ENCODE results near the gene SERTM1. TPM values are rescaled to one million over a fixed set of nuclear protein-coding genes. Genes with fewer than 3 reads are reported as not detected.

Gene SERTM1
- total RNA-seq, 4 donors from 2014 or later, result 0.13 TPM; not detected in 3

DNA sequence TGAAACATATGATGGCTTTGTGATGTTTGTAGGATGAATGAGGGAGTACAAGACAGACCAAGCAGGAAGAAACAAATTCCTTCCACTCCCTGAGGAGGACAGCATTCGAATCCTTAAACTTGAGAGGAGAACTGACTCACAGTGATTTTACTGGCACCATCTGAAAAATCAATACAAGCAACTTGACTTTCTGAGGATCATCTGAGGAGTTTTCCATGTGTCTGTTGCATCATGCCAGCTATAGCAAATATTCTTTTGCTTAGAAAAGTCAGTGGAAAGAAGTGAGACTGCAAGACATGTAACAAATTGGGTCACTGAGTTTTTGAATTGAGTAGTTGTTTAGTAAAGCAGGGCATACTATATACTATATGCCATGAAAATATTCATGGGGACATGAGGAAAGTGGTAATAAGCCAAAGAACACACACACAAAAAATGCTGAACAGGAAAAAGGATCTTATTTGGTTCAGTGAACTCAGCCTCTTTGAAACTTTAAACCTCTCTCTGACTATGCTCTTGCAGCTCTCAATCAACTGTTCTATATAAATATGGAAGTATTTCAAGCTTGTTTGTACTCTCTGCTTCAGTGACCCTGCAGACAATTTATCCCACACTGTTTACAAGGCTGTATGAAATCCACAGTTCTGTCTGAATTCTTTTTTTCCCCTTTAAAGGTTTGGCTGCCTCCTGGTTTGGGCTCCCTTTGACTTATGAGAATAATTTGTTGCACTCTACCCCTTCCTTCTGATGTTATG, 35.5 kb downstream of the SERTM1 start:
- 50 to 100% methylated on average over 1 of the region's 1 CpG for WGBS, 2 donors (ENCODE audit: low coverage in 1 of 2)
- no peak for ATAC-seq
- H3K27ac ChIP-seq, result no peak overlapping the region

DNA sequence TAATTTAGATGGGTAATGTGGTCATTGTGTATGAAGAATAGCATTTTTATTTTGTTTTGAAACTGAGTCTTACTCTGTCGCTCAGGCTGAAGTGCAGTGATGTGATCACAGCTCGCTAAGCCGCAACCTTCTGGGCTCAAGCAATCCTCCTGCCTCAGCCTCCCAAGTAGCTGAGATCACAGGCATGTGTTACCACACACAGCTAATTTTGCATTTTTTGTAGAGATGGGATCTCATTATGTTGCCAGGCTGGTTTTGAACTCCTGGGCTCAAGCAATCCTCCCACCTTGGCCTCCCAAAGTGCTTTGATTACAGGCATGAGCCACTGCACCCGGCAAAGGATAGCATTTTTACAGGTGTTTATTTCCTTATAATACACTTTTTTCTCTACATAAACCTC, 36.6 kb downstream of the SERTM1 start:
- no peak overlapping the region for H3K4me3 ChIP-seq
- no peaks in the 10 kb centered on the region for H3K4me1 ChIP-seq
- H3K27me3 ChIP-seq, result no peaks in the 10 kb centered on the region
- H3K27ac ChIP-seq, result no peak overlapping the region
- WGBS, 2 donors (ENCODE audit: low coverage in 1 of 2), result 84 to 87% methylated on average over 3 to 4 of the region's 4 CpGs
- ATAC-seq, result no peak
- H3K9me3 ChIP-seq, result no peaks in the 10 kb centered on the region
- TF ChIP-seq POLR2A (IDR thresholded peaks at IDR 0.05), result no peak
- TF ChIP-seq, protein P1, sequence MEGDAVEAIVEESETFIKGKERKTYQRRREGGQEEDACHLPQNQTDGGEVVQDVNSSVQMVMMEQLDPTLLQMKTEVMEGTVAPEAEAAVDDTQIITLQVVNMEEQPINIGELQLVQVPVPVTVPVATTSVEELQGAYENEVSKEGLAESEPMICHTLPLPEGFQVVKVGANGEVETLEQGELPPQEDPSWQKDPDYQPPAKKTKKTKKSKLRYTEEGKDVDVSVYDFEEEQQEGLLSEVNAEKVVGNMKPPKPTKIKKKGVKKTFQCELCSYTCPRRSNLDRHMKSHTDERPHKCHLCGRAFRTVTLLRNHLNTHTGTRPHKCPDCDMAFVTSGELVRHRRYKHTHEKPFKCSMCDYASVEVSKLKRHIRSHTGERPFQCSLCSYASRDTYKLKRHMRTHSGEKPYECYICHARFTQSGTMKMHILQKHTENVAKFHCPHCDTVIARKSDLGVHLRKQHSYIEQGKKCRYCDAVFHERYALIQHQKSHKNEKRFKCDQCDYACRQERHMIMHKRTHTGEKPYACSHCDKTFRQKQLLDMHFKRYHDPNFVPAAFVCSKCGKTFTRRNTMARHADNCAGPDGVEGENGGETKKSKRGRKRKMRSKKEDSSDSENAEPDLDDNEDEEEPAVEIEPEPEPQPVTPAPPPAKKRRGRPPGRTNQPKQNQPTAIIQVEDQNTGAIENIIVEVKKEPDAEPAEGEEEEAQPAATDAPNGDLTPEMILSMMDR (IDR thresholded peaks at IDR 0.05), result no peak
- TF ChIP-seq POLR2AphosphoS5 (IDR thresholded peaks at IDR 0.05), result no peak
- TF ChIP-seq EP300 (IDR thresholded peaks at IDR 0.05), result no peak
- H3K36me3 ChIP-seq, result no peaks in the 10 kb centered on the region

More for the DNA sequence above, 35.5 kb downstream of the SERTM1 start:
- no peak overlapping the region for H3K4me3 ChIP-seq
- H3K4me1 ChIP-seq, result no peaks in the 10 kb centered on the region
- no peaks in the 10 kb centered on the region for H3K9me3 ChIP-seq
- H3K36me3 ChIP-seq, result no peaks in the 10 kb centered on the region
- TF ChIP-seq EP300 (IDR thresholded peaks at IDR 0.05), result no peak
- no peak for TF ChIP-seq POLR2A (IDR thresholded peaks at IDR 0.05)
- TF ChIP-seq, protein P1 (IDR thresholded peaks at IDR 0.05), result no peak
- TF ChIP-seq POLR2AphosphoS5 (IDR thresholded peaks at IDR 0.05), result no peak
- no peaks in the 10 kb centered on the region for H3K27me3 ChIP-seq

DNA sequence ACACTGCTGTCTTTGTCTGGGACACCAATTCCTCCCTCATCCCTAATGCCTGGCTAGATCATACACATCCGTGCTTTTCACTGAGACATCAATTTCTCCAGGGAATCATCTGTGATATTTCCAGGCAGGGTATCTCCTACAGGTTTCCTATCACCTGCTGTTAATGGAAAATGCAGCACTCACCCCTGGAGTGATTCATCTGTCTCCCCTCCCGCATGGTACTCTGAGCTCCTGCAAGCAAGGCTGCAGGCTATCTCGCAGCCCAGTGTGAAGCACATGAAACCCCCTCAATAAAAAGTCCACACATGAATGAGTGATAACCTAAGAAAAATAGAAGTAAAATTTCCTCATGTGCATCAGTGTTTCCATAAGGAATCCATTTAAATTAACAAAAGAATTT, 38.5 kb downstream of the SERTM1 start:
- Histone ChIP-seq H3K27ac (no peak overlapping the region), H3K9me3 (no peaks in the 10 kb centered on the region), H3K27me3 (no peaks in the 10 kb centered on the region), H3K4me1 (no peaks in the 10 kb centered on the region), H3K4me3 (no peak overlapping the region), H3K36me3 (no peaks in the 10 kb centered on the region)
- 87 to 88% methylated on average over 3 of the region's 3 CpGs for WGBS, 2 donors (ENCODE audit: low coverage in 1 of 2)
- ATAC-seq, result no peak
- TF ChIP-seq POLR2A (IDR thresholded peaks at IDR 0.05) (no peak), EP300 (IDR thresholded peaks at IDR 0.05) (no peak), POLR2AphosphoS5 (IDR thresholded peaks at IDR 0.05) (no peak)
- TF ChIP-seq, protein P1 (IDR thresholded peaks at IDR 0.05), result no peak

DNA sequence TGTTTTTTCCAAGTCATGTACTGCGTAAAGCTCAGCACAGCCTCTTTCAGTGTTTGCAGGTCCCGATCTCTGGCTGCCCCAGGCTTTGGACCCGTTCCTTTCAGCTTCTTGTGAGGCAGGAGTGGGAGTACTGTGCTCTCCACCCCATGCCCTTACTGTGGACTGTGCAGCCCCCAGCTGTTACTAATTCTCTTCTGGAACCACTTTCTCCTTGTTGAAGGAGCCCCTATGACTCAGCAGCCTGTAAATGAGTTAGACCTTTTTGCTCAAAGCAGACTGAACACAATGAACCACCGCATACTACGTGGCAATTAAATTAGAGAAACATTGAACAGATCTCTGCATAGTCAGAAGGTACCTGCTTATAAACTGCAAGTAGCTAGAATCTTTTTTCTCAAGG, 39.0 kb downstream of the SERTM1 start:
- no peak for ATAC-seq
- Histone ChIP-seq H3K36me3 (no peaks in the 10 kb centered on the region), H3K4me3 (no peak overlapping the region), H3K27ac (no peak overlapping the region), H3K4me1 (no peaks in the 10 kb centered on the region), H3K27me3 (no peaks in the 10 kb centered on the region), H3K9me3 (no peaks in the 10 kb centered on the region)
- TF ChIP-seq EP300 (IDR thresholded peaks at IDR 0.05) (no peak), POLR2A (IDR thresholded peaks at IDR 0.05) (no peak), POLR2AphosphoS5 (IDR thresholded peaks at IDR 0.05) (no peak)
- TF ChIP-seq, protein P1 (IDR thresholded peaks at IDR 0.05), result no peak
- WGBS, 2 donors (ENCODE audit: low coverage in 1 of 2), result 41 to 52% methylated on average over 3 to 4 of the region's 5 CpGs

DNA sequence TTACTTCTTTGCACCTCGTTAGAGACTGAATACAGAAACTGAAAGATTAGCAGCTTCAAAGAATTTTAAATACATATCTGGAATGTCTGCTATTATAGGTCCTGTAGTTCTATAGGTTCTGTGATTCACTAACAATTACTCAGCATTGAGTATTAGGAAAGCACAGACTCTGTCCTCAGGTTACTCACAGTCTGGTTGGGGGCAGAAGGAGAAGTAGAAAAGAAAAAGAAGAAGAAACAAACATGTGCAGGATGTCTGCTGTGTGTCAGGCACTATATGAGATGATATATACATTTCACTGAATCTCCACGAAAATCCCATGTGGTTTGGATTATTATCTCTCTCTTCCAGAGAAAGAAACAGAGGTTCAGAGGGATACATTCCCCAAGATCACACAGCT, 40.1 kb downstream of the SERTM1 start:
- 0 to 8% methylated on average over 1 to 2 of the region's 2 CpGs for WGBS, 2 donors (ENCODE audit: low coverage in 1 of 2)
- no peak for TF ChIP-seq POLR2AphosphoS5 (IDR thresholded peaks at IDR 0.05)
- no peak for TF ChIP-seq EP300 (IDR thresholded peaks at IDR 0.05)

More for the DNA sequence above, 40.1 kb downstream of the SERTM1 start:
- Histone ChIP-seq H3K4me1 (no peaks in the 10 kb centered on the region), H3K27me3 (no peaks in the 10 kb centered on the region), H3K27ac (no peak overlapping the region), H3K9me3 (no peaks in the 10 kb centered on the region), H3K36me3 (no peaks in the 10 kb centered on the region), H3K4me3 (no peak overlapping the region)
- no peak for ATAC-seq

All from gastroesophageal sphincter (tissue), 4 donors.